ENCODE results near the gene FOXP1. TPM values are rescaled to one million over a fixed set of nuclear protein-coding genes. Genes with fewer than 3 reads are reported as not detected.

FOXP1 gene
- total RNA-seq, 1 experiment from 2014 or later, result 2.9 TPM

DNA sequence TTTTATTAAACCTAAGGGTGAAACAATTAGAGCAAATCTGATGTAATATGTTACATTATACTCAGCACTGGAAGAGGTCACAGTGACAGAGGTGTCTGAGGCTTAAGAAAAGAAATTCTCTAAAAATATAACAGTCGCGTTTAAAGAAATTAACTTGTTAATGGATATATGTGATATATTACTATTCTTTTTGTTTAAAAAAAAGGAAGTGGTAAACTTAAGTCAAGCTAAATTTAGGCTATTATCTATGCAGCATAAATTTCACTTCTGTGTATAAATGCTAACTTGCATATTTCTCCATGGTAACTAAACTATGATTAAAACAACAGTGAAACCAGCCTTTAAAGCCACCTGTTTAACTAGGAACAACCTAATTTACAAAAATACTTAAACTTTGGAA is 191.3 kb downstream of the FOXP1 start:
- H3K27me3 ChIP-seq (ENCODE audit: control insufficient read depth, insufficient read depth, low read length), result no peaks in the 10 kb centered on the region
- intact Hi-C loops (cut with micrococcal nuclease; ENCODE audit: unreplicated experiment) (no loop called here), in situ Hi-C loops (cut with HindIII; ENCODE audit: low pct_unique_long_range_greater_than_20kb, low sequenced_read_pairs) (no loop called here)
- H3K36me3 ChIP-seq (ENCODE audit: control insufficient read depth, insufficient read depth, low read length), result no peaks in the 10 kb centered on the region
- no peaks in the 10 kb centered on the region for H3K4me1 ChIP-seq (ENCODE audit: control insufficient read depth, insufficient read depth, low read length)
- TF ChIP-seq POLR2AphosphoS5 (IDR thresholded peaks at IDR 0.05; ENCODE audit: low read depth, low read length), result no peak
- TF ChIP-seq, protein P1, sequence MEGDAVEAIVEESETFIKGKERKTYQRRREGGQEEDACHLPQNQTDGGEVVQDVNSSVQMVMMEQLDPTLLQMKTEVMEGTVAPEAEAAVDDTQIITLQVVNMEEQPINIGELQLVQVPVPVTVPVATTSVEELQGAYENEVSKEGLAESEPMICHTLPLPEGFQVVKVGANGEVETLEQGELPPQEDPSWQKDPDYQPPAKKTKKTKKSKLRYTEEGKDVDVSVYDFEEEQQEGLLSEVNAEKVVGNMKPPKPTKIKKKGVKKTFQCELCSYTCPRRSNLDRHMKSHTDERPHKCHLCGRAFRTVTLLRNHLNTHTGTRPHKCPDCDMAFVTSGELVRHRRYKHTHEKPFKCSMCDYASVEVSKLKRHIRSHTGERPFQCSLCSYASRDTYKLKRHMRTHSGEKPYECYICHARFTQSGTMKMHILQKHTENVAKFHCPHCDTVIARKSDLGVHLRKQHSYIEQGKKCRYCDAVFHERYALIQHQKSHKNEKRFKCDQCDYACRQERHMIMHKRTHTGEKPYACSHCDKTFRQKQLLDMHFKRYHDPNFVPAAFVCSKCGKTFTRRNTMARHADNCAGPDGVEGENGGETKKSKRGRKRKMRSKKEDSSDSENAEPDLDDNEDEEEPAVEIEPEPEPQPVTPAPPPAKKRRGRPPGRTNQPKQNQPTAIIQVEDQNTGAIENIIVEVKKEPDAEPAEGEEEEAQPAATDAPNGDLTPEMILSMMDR (IDR thresholded peaks at IDR 0.05), result no peak
- no peak for TF ChIP-seq SIN3A (IDR thresholded peaks at IDR 0.05; ENCODE audit: borderline replicate concordance, insufficient read depth, low read depth, low read length)
- TF ChIP-seq, protein P2, sequence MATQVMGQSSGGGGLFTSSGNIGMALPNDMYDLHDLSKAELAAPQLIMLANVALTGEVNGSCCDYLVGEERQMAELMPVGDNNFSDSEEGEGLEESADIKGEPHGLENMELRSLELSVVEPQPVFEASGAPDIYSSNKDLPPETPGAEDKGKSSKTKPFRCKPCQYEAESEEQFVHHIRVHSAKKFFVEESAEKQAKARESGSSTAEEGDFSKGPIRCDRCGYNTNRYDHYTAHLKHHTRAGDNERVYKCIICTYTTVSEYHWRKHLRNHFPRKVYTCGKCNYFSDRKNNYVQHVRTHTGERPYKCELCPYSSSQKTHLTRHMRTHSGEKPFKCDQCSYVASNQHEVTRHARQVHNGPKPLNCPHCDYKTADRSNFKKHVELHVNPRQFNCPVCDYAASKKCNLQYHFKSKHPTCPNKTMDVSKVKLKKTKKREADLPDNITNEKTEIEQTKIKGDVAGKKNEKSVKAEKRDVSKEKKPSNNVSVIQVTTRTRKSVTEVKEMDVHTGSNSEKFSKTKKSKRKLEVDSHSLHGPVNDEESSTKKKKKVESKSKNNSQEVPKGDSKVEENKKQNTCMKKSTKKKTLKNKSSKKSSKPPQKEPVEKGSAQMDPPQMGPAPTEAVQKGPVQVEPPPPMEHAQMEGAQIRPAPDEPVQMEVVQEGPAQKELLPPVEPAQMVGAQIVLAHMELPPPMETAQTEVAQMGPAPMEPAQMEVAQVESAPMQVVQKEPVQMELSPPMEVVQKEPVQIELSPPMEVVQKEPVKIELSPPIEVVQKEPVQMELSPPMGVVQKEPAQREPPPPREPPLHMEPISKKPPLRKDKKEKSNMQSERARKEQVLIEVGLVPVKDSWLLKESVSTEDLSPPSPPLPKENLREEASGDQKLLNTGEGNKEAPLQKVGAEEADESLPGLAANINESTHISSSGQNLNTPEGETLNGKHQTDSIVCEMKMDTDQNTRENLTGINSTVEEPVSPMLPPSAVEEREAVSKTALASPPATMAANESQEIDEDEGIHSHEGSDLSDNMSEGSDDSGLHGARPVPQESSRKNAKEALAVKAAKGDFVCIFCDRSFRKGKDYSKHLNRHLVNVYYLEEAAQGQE (IDR thresholded peaks at IDR 0.05; ENCODE audit: insufficient read depth in 1 of 2, low read depth in 2 of 2, low read length in 1 of 2), result no peak
- TF ChIP-seq TCF7L2 (IDR thresholded peaks at IDR 0.05; ENCODE audit: low read depth, low read length), result no peak
- DNase-seq (ENCODE audit: low read depth, low spot score) (no peak), ATAC-seq (no peak)
- H3K27ac ChIP-seq (ENCODE audit: low read length), result no peak overlapping the region
- H3K9me3 ChIP-seq (ENCODE audit: control insufficient read depth, insufficient read depth, low read depth, low read length), result no peaks in the 10 kb centered on the region
- BruUV-seq (replicated peaks), result no TSS peak
- CTCF ChIA-PET, result no interaction called here
- POLR2A ChIA-PET, result no interaction called here
- no peak overlapping the region for H3K4me3 ChIP-seq (ENCODE audit: low read depth in 2 of 2, low read length in 2 of 2)

DNA sequence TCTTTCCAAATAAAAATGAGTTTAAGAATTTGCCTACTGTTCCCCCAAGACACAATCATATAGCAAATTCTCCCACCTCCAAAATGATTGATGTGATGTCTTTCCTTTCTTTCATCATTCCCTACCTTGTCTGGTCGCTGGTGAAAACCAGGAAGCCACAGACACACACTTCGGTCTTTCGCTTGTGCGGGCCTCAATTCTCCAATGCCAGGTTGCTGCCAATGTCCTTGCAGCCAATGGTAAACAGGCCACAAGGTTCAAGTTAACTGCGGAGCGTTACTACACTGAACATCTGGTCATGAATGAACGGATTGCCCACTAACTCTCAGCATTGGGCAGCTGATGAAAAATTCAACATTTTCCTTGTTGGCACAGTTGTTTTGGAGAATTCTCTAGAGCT is 192.2 kb downstream of the FOXP1 start:
- TF ChIP-seq, protein P1 (IDR thresholded peaks at IDR 0.05), result no peak
- no peak for TF ChIP-seq POLR2AphosphoS5 (IDR thresholded peaks at IDR 0.05; ENCODE audit: low read depth, low read length)
- no peak for TF ChIP-seq SIN3A (IDR thresholded peaks at IDR 0.05; ENCODE audit: borderline replicate concordance, insufficient read depth, low read depth, low read length)
- TF ChIP-seq, protein P2 (IDR thresholded peaks at IDR 0.05; ENCODE audit: insufficient read depth in 1 of 2, low read depth in 2 of 2, low read length in 1 of 2), result no peak
- TF ChIP-seq TCF7L2 (IDR thresholded peaks at IDR 0.05; ENCODE audit: low read depth, low read length), result no peak
- ATAC-seq (no peak), DNase-seq (ENCODE audit: low read depth, low spot score) (no peak)
- Histone ChIP-seq H3K4me3 (ENCODE audit: low read depth in 2 of 2, low read length in 2 of 2) (no peak overlapping the region), H3K27ac (ENCODE audit: low read length) (no peak overlapping the region), H3K9me3 (ENCODE audit: control insufficient read depth, insufficient read depth, low read depth, low read length) (no peaks in the 10 kb centered on the region), H3K4me1 (ENCODE audit: control insufficient read depth, insufficient read depth, low read length) (no peaks in the 10 kb centered on the region), H3K27me3 (ENCODE audit: control insufficient read depth, insufficient read depth, low read length) (no peaks in the 10 kb centered on the region), H3K36me3 (ENCODE audit: control insufficient read depth, insufficient read depth, low read length) (no peaks in the 10 kb centered on the region)
- in situ Hi-C loops (cut with HindIII; ENCODE audit: low pct_unique_long_range_greater_than_20kb, low sequenced_read_pairs), result no loop called here
- POLR2A ChIA-PET, result interaction anchor here (0.6 kb wide), 1 partner anchor 16 kb away, joined by 3 read pairs; no protein-coding TSS in a partner anchor
- CTCF ChIA-PET, result no interaction called here
- intact Hi-C loops (cut with micrococcal nuclease; ENCODE audit: unreplicated experiment), result no loop called here
- no TSS peak for BruUV-seq (replicated peaks)

Data from Panc1 (cell line).